ENCODE results near the gene CBARP.

The CBARP gene

GRCh38 chr19:1251330-1252220 is 13.8 kb upstream of the CBARP start:
- CTCF ChIA-PET, result interaction anchor here (0.6 to 2.7 kb wide), 2 partner anchors 17 to 349 kb away, joined by 3 to 10 read pairs; partner anchors contain the start of gene CIRBP
- POLR2A ChIA-PET, result interaction anchor here (1.0 to 10.8 kb wide), 3 partner anchors 10 to 24 kb away, joined by 3 to 407 read pairs (median 4); partner anchors contain the start of genes CIRBP and FAM174C
- Histone ChIP-seq H3K36me3 (ENCODE audit: control insufficient read depth in 2 of 2, insufficient read depth in 1 of 2, low read length in 2 of 2) (peaks cover 13 to 43% of the 10 kb centered on the region in 2 experiments; a peak in 2 of 3 replicates), H3K4me3 (ENCODE audit: low read depth, low read length) (peak overlapping the region; percentile 92), H3K27ac (ENCODE audit: extremely low read depth, low read depth, low read length) (peak overlapping the region; percentile 100), H3K4me1 (ENCODE audit: control insufficient read depth, insufficient read depth, low read length) (peaks cover 4% of the 10 kb centered on the region), H3K9me3 (ENCODE audit: control insufficient read depth, insufficient read depth, low read depth, low read length) (no peaks in the 10 kb centered on the region)
- TF ChIP-seq MEIS1 (CRISPR knock-in tag; IDR thresholded peaks at IDR 0.05; ENCODE audit: borderline replicate concordance), result no peak
- no peak for TF ChIP-seq ZNF518A (tag by site-specific recombination; conservative IDR thresholded peaks at IDR 0.05; ENCODE audit: low read depth)
- TF ChIP-seq ZNF121 (tag by site-specific recombination; IDR thresholded peaks at IDR 0.05), result peak; percentile 37; the same call in 1 of the 2 replicates
- TF ChIP-seq ZEB2 (tag by site-specific recombination; IDR thresholded peaks at IDR 0.05), result peak; percentile 88
- no peak for TF ChIP-seq ZNF404 (tag by site-specific recombination; IDR thresholded peaks at IDR 0.05)
- peak; percentile 97 for TF ChIP-seq ZNF341 (tag by site-specific recombination; IDR thresholded peaks at IDR 0.05; ENCODE audit: low read depth)
- no peak for TF ChIP-seq ZNF639 (tag by site-specific recombination; IDR thresholded peaks at IDR 0.05)
- 0 out of 2 replicates have a peak, but pooled peaks have one; percentile 8 for TF ChIP-seq SCRT2 (tag by site-specific recombination; IDR thresholded peaks at IDR 0.05)
- TF ChIP-seq ZNF677 (tag by site-specific recombination; IDR thresholded peaks at IDR 0.05), result no peak
- peak; percentile 74; the same call in 1 of the 2 replicates for TF ChIP-seq ZBTB11 (tag by site-specific recombination; conservative IDR thresholded peaks at IDR 0.05; ENCODE audit: low read depth)
- TF ChIP-seq ZBTB48 (tag by site-specific recombination; IDR thresholded peaks at IDR 0.05), result 0 out of 2 replicates have a peak, but pooled peaks have one; percentile 19
- 0 out of 2 replicates have a peak, but pooled peaks have one; percentile 6 for TF ChIP-seq ZNF701 (tag by site-specific recombination; IDR thresholded peaks at IDR 0.05)
- TF ChIP-seq ZNF626 (tag by site-specific recombination; IDR thresholded peaks at IDR 0.05), result no peak
- peak; percentile 81 for TF ChIP-seq ZBTB26 (tag by site-specific recombination; optimal IDR thresholded peaks at IDR 0.05)
- TF ChIP-seq ZXDB (tag by site-specific recombination; IDR thresholded peaks at IDR 0.05), result peak; percentile 35; the same call in 1 of the 2 replicates
- TF ChIP-seq WT1 (tag by site-specific recombination; IDR thresholded peaks at IDR 0.05), result 0 out of 2 replicates have a peak, but pooled peaks have one; percentile 37
- TF ChIP-seq ZFP37 (tag by site-specific recombination; IDR thresholded peaks at IDR 0.05), result 0 out of 2 replicates have a peak, but pooled peaks have one; percentile 67
- TF ChIP-seq BCL11B (tag by site-specific recombination; IDR thresholded peaks at IDR 0.05; ENCODE audit: low read depth), result peak; percentile 62; the same call in 1 of the 2 replicates
- TF ChIP-seq HIC1 (tag by site-specific recombination; IDR thresholded peaks at IDR 0.05), result peak; percentile 84

Data from HEK293 (cell line).